Activated CD8-positive, alpha-beta T cell treated with anti-CD3 and anti-CD28 coated beads, Interleukin-2, amount 10 ng/mL, durations not matched to agents 7 days and 5 days (primary cell): ENCODE data around the gene JAKMIP1. TPM values are rescaled to one million over a fixed set of nuclear protein-coding genes. Genes with fewer than 3 reads are reported as not detected.

Source experiments
- ATAC-seq: fragments of 150-1000 bp; cut with Tn5 transposase; one replicate; pipeline ENCODE4 v1.10.0; 2021; ENCODE audit warnings: moderate library complexity
- CTCF ChIA-PET: fragments of 350-600 bp; sonication (Branson Sonifier 250); formaldehyde crosslinking; loops from one replicate; lab custom pipeline; 2021; ENCODE audit warnings: antibody characterized with exemption; lab: Charles Lee
- POLR2A ChIA-PET: fragments of 350-600 bp; sonication (Branson Sonifier 250); formaldehyde crosslinking; loops from one replicate; lab custom pipeline; 2021; ENCODE audit warnings: antibody characterized with exemption; lab: Charles Lee
- DNase-seq: peaks from one replicate; pipeline ENCODE4 v3.0.0-alpha.2; 2020
- H3K27ac Mint-ChIP-seq: one replicate; pipeline ENCODE4 v1.8.0; 2021; ENCODE audit warnings: mild to moderate bottlenecking, mixed read lengths
- H3K27me3 Mint-ChIP-seq: one replicate; pipeline ENCODE4 v1.8.0; 2021; ENCODE audit warnings: low read depth, mixed read lengths
- H3K36me3 Mint-ChIP-seq: one replicate; pipeline ENCODE4 v1.8.0; 2021; ENCODE audit warnings: low read depth, mixed read lengths
- H3K4me1 Mint-ChIP-seq: one replicate; pipeline ENCODE4 v1.8.0; 2021; ENCODE audit warnings: low read depth, mixed read lengths
- H3K4me3 Mint-ChIP-seq: one replicate; pipeline ENCODE4 v1.8.0; 2021; ENCODE audit warnings: mild to moderate bottlenecking, mixed read lengths
- H3K9me3 Mint-ChIP-seq: one replicate; pipeline ENCODE4 v1.8.0; 2022; ENCODE audit warnings: mixed read lengths; ENCODE audit not compliant: insufficient read depth
- total RNA-seq, 2 experiments: library from RNA; stranded (reverse); gene quantifications; one replicate each; pipeline ENCODE4 v1.2.3, GENCODE V29; 2021

The JAKMIP1 gene
- total RNA-seq, 2 experiments from 2014 or later: 9.3 to 9.6 TPM

- no peak overlapping the region for H3K27ac Mint-ChIP-seq
- DNase-seq: peak; percentile 48
- H3K4me1 Mint-ChIP-seq: no peaks in the 10 kb centered on the region
- CTCF ChIA-PET: interaction anchor here (0.9 to 2.3 kb wide), 3 partner anchors 21 to 308 kb away, joined by 3 to 7 read pairs (median 4); no protein-coding TSS in a partner anchor
- H3K4me3 Mint-ChIP-seq: no peak overlapping the region
- H3K9me3 Mint-ChIP-seq: no peaks in the 10 kb centered on the region
- no peak for ATAC-seq
- H3K36me3 Mint-ChIP-seq: no peaks in the 10 kb centered on the region
- H3K27me3 Mint-ChIP-seq: no peaks in the 10 kb centered on the region
- POLR2A ChIA-PET: no interaction called here
Observed at GRCh38 chr4:6019316-6020263, 180.8 kb downstream of the JAKMIP1 start.

- Mint-ChIP-seq H3K4me1 (no peaks in the 10 kb centered on the region), H3K27me3 (no peaks in the 10 kb centered on the region), H3K4me3 (no peak within 1 kb of the TSS), H3K9me3 (no peaks in the 10 kb centered on the region), H3K27ac (no peak within 1 kb of the TSS), H3K36me3 (no peaks in the 10 kb centered on the region)
- CTCF ChIA-PET: interaction anchor here (1.2 to 1.6 kb wide), 2 partner anchors 19 to 310 kb away, joined by 3 to 4 read pairs; no protein-coding TSS in a partner anchor
- DNase-seq: no peak
- ATAC-seq: no peak
- POLR2A ChIA-PET: no interaction called here
Observed at GRCh38 chr4:6018331-6018730, 182.0 kb downstream of the JAKMIP1 start, which contains the start of gene C4orf50. TSS of gene C4orf50 (minus strand) at chr4:6018431.

GRCh38 chr4:6017800-6018199 is 182.5 kb downstream of the JAKMIP1 start:
- Mint-ChIP-seq H3K27me3 (no peaks in the 10 kb centered on the region), H3K36me3 (no peaks in the 10 kb centered on the region), H3K27ac (no peak overlapping the region), H3K4me3 (no peak overlapping the region), H3K4me1 (no peaks in the 10 kb centered on the region), H3K9me3 (no peaks in the 10 kb centered on the region)
- no peak for DNase-seq
- CTCF ChIA-PET: interaction anchor here (1.6 kb wide), 1 partner anchor 18 kb away, joined by 3 read pairs; no protein-coding TSS in a partner anchor
- POLR2A ChIA-PET: no interaction called here
- ATAC-seq: no peak

- POLR2A ChIA-PET: no interaction called here
- CTCF ChIA-PET: no interaction called here
- no peak for ATAC-seq
- Mint-ChIP-seq H3K27me3 (no peaks in the 10 kb centered on the region), H3K27ac (no peak overlapping the region), H3K9me3 (no peaks in the 10 kb centered on the region), H3K4me1 (no peaks in the 10 kb centered on the region), H3K4me3 (no peak overlapping the region), H3K36me3 (no peaks in the 10 kb centered on the region)
- DNase-seq: no peak
Observed at GRCh38 chr4:6017030-6017429, 183.3 kb downstream of the JAKMIP1 start.

- DNase-seq: no peak
- ATAC-seq: no peak
- no peak overlapping the region for H3K4me3 Mint-ChIP-seq
- peaks cover 12% of the 10 kb centered on the region for H3K27me3 Mint-ChIP-seq
- no peak overlapping the region for H3K27ac Mint-ChIP-seq
- CTCF ChIA-PET: interaction anchor here (1.0 kb wide), 1 partner anchor 15 kb away, joined by 3 read pairs; no protein-coding TSS in a partner anchor
- no peaks in the 10 kb centered on the region for H3K9me3 Mint-ChIP-seq
- H3K4me1 Mint-ChIP-seq: peaks cover 4% of the 10 kb centered on the region
- no peaks in the 10 kb centered on the region for H3K36me3 Mint-ChIP-seq
- POLR2A ChIA-PET: no interaction called here
Observed at GRCh38 chr4:6013564-6013963, 186.8 kb downstream of the JAKMIP1 start.

GRCh38 chr4:6012200-6012599 is 188.1 kb downstream of the JAKMIP1 start:
- peaks cover 4% of the 10 kb centered on the region for H3K4me1 Mint-ChIP-seq
- H3K36me3 Mint-ChIP-seq: no peaks in the 10 kb centered on the region
- H3K4me3 Mint-ChIP-seq: no peak overlapping the region
- ChIA-PET CTCF (interaction anchor here (1.1 to 3.2 kb wide), 2 partner anchors 14 to 169 kb away, joined by 3 to 27 read pairs; no protein-coding TSS in a partner anchor), POLR2A (no interaction called here)
- no peaks in the 10 kb centered on the region for H3K9me3 Mint-ChIP-seq
- DNase-seq (no peak), ATAC-seq (no peak)
- H3K27me3 Mint-ChIP-seq: peaks cover 17% of the 10 kb centered on the region
- no peak overlapping the region for H3K27ac Mint-ChIP-seq

- ATAC-seq (no peak), DNase-seq (no peak)
- Mint-ChIP-seq H3K27ac (no peak overlapping the region), H3K4me1 (peaks cover 4% of the 10 kb centered on the region), H3K4me3 (no peak overlapping the region), H3K36me3 (no peaks in the 10 kb centered on the region), H3K27me3 (peaks cover 21% of the 10 kb centered on the region), H3K9me3 (no peaks in the 10 kb centered on the region)
- POLR2A ChIA-PET: no interaction called here
- CTCF ChIA-PET: interaction anchor here (1.1 to 3.2 kb wide), 2 partner anchors 14 to 169 kb away, joined by 3 to 27 read pairs; no protein-coding TSS in a partner anchor
Observed at GRCh38 chr4:6011686-6012085, 188.7 kb downstream of the JAKMIP1 start.

GRCh38 chr4:6011271-6011671 is 189.1 kb downstream of the JAKMIP1 start:
- no peak overlapping the region for H3K4me3 Mint-ChIP-seq
- no peaks in the 10 kb centered on the region for H3K9me3 Mint-ChIP-seq
- POLR2A ChIA-PET: no interaction called here
- CTCF ChIA-PET: interaction anchor here (3.2 kb wide), 1 partner anchor 13 kb away, joined by 27 read pairs; no protein-coding TSS in a partner anchor
- DNase-seq (no peak), ATAC-seq (no peak)
- H3K36me3 Mint-ChIP-seq: no peaks in the 10 kb centered on the region
- H3K27ac Mint-ChIP-seq: no peak overlapping the region
- H3K27me3 Mint-ChIP-seq: peaks cover 23% of the 10 kb centered on the region
- H3K4me1 Mint-ChIP-seq: peaks cover 4% of the 10 kb centered on the region

GRCh38 chr4:6010789-6011188 is 189.6 kb downstream of the JAKMIP1 start:
- ChIA-PET CTCF (interaction anchor here (3.2 kb wide), 1 partner anchor 13 kb away, joined by 27 read pairs; no protein-coding TSS in a partner anchor), POLR2A (no interaction called here)
- H3K4me1 Mint-ChIP-seq: peaks cover 4% of the 10 kb centered on the region
- DNase-seq (no peak), ATAC-seq (no peak)
- peaks cover 23% of the 10 kb centered on the region for H3K27me3 Mint-ChIP-seq
- no peak overlapping the region for H3K27ac Mint-ChIP-seq
- no peaks in the 10 kb centered on the region for H3K36me3 Mint-ChIP-seq
- H3K4me3 Mint-ChIP-seq: no peak overlapping the region
- H3K9me3 Mint-ChIP-seq: no peaks in the 10 kb centered on the region

GRCh38 chr4:6009452-6009851 is 190.9 kb downstream of the JAKMIP1 start:
- CTCF ChIA-PET: no interaction called here
- ATAC-seq (no peak), DNase-seq (no peak)
- peaks cover 23% of the 10 kb centered on the region for H3K27me3 Mint-ChIP-seq
- POLR2A ChIA-PET: no interaction called here
- H3K4me1 Mint-ChIP-seq: peaks cover 4% of the 10 kb centered on the region
- H3K4me3 Mint-ChIP-seq: no peak overlapping the region
- no peaks in the 10 kb centered on the region for H3K36me3 Mint-ChIP-seq
- H3K27ac Mint-ChIP-seq: no peak overlapping the region
- H3K9me3 Mint-ChIP-seq: no peaks in the 10 kb centered on the region

GRCh38 chr4:6008766-6009385 is 191.5 kb downstream of the JAKMIP1 start:
- H3K4me3 Mint-ChIP-seq: no peak overlapping the region
- no peak for ATAC-seq
- ChIA-PET POLR2A (no interaction called here), CTCF (no interaction called here)
- no peak for DNase-seq
- peaks cover 23% of the 10 kb centered on the region for H3K27me3 Mint-ChIP-seq
- no peak overlapping the region for H3K27ac Mint-ChIP-seq
- no peaks in the 10 kb centered on the region for H3K9me3 Mint-ChIP-seq
- H3K4me1 Mint-ChIP-seq: peaks cover 4% of the 10 kb centered on the region
- H3K36me3 Mint-ChIP-seq: no peaks in the 10 kb centered on the region
